Omental fat pad (tissue), 4 donors: ENCODE data around the gene TRIM28. TPM values are rescaled to one million over a fixed set of nuclear protein-coding genes. Genes with fewer than 3 reads are reported as not detected.

ENCODE experiments used
- ATAC-seq: fragments of 150-250 bp; one replicate; pipeline ENCODE4 v1.9.1; 2016; ENCODE audit warnings: mild to moderate bottlenecking, moderate library complexity; ENCODE audit not compliant: low FRiP score
- DNase-seq: peaks from one replicate; pipeline ENCODE4 v3.0.0-alpha.2; 2019; ENCODE audit warnings: low spot score
- total RNA-seq, 4 donors: library from RNA; depleted of rRNA; stranded (reverse); fragments of >200 nt; gene quantifications; one replicate each; pipeline ENCODE4 v1.1.0, GENCODE V29; 2016
- TF ChIP-seq, protein P1 (sequence below), 3 donors: fragments of 450-650 bp; IDR thresholded peaks; one replicate each; pipeline ENCODE4 v1.5.1; 2016 to 2017; ENCODE audit warnings: antibody characterized with exemption in 3 of 3, mild to moderate bottlenecking in 3 of 3, moderate library complexity in 2 of 3

The TRIM28 gene
- total RNA-seq, 4 donors from 2014 or later, result 151 to 238 (median 166) TPM

DNA sequence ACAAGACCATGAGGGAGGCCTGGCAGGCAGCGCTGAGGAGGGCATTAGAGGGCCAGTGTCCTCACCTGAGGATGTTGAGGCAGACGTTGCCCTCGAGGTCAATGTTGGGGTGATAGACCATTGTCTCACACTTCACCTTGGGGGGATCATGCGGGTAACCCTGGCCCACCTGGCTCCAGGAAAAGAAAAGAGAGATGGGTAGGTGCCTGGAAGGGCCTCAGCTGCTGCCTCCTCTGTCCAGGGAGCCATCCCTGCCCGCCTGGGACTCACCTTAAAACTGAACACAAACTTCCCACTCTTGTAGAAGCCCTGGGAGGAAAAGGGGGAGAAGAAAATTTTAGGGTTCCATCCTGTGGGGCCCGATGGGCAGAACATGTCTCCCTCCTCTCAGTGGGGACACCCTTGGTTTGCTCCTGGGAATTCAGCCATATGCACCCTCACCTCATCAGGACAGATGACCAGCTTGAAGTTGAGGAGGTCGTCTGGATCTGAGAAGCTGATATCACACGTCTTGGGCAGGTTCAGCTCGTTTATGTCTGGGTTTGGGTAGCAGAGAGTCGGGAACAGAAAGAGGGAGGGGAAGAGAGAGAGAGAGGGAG lies 12.9 kb downstream of the TRIM28 start:
- TF ChIP-seq, protein P1, sequence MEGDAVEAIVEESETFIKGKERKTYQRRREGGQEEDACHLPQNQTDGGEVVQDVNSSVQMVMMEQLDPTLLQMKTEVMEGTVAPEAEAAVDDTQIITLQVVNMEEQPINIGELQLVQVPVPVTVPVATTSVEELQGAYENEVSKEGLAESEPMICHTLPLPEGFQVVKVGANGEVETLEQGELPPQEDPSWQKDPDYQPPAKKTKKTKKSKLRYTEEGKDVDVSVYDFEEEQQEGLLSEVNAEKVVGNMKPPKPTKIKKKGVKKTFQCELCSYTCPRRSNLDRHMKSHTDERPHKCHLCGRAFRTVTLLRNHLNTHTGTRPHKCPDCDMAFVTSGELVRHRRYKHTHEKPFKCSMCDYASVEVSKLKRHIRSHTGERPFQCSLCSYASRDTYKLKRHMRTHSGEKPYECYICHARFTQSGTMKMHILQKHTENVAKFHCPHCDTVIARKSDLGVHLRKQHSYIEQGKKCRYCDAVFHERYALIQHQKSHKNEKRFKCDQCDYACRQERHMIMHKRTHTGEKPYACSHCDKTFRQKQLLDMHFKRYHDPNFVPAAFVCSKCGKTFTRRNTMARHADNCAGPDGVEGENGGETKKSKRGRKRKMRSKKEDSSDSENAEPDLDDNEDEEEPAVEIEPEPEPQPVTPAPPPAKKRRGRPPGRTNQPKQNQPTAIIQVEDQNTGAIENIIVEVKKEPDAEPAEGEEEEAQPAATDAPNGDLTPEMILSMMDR (IDR thresholded peaks at IDR 0.05), result no peak
- ATAC-seq (no peak), DNase-seq (no peak)

DNA sequence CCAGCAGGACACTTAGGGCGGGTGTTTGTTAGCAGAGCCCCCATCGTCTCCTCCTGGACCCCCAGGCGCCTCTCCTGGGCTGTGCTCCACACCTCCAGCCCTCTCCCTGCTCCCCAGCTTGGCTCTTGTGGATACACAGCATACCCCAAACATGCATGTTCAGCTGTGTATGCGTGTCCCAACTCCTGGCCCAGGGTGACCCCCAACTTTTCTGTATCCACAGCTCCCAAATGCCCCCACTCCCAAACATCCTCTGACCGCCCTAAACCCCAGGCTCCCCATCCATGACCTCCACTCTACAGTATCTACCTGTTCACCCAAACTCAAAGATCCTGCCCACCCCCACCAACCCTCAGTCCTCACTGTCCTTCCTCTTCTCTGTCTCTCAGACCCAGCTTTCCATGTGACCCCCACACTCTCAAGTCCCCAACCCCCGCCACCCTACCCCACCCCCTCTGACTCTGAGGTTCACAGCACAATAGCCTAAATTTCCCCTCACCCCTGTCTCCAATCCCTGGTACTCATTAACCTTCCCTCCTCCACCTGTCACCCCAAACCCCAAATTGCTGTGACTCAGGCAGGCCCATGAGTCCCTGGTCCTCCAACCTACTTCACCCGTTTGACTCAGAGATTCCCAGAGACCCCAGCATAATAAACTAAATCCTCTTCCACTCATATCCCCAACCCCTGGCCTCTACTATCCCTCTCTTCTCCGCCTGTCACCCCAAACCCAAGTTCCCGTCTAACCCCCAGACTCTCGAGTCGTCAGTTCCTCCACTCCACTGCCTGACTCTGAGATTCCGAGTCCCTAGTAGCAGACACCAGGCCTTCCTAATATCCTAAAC lies 13.6 kb downstream of the TRIM28 start:
- ATAC-seq (no peak), DNase-seq (no peak)
- TF ChIP-seq, protein P1 (IDR thresholded peaks at IDR 0.05), result no peak

DNA sequence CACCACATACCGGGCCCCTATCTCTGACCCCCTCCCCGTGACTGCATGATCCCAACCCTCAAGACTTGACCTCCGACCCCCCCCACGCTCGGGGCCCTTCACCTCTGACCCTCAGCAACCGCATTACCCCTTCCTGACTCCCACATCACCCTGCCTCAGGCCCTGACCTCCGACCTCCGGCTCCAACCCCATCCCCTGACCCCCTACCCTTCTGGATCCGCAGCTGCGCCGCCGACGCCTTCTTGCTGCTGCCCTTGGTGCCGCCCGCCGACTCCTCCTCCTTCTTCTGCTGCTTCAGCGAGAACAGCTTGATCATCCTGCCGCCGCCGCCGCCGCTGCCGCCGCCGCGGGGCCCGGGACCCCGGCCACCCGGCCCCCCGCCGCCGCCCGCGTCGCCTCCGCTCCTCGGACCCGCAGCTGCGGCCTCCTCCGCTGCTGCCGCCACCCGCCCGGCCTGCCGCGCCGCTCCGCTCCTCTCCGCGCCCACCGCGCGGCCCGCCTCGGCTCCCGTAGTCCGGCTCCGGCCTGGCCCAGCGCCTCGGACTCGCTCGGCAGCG lies 14.3 kb downstream of the TRIM28 start, which contains the start of gene UBE2M:
TSS of gene UBE2M (minus strand) at position 546 of the 557 bp plus-strand sequence. CDS start at position 316, 230 bp downstream.
- TF ChIP-seq, protein P1 (IDR thresholded peaks at IDR 0.05), result no peak
- no peak for DNase-seq
- no peak for ATAC-seq

DNA sequence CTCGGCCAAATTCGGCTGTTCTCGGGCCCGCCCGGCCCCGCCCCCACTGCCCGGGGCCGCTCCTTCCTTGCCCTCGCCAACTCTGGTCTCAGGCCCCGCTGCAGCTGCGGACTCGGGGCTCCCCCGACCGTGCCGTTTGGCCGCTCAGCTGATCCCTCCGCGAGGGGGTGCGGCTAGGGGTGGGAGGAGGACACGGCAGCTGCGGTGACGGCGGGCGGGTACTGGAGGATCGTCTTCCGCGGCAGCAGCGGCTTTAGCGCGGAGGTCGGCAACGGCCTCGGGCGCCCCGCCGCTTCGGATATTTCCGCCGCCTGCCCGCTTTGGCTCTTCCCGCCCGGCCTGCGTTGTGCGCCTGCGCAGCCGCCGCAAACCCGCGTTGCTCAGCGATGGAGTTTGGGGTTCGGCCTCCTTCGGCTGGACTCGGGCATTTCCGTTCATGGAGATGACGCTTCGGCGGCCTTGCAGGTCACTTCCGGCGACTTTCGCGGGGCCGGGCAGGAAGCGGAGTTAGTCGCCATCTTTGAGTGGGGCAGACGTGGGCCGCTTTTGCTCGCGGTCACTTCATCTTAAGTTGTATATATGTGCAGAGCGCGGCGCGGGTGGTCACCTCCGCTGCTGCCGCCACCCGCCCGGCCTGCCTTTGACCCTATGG lies 14.9 kb downstream of the TRIM28 start:
- ATAC-seq (peak; percentile 68), DNase-seq (peak; percentile 98)
- TF ChIP-seq, protein P1 (IDR thresholded peaks at IDR 0.05), result no peak

DNA sequence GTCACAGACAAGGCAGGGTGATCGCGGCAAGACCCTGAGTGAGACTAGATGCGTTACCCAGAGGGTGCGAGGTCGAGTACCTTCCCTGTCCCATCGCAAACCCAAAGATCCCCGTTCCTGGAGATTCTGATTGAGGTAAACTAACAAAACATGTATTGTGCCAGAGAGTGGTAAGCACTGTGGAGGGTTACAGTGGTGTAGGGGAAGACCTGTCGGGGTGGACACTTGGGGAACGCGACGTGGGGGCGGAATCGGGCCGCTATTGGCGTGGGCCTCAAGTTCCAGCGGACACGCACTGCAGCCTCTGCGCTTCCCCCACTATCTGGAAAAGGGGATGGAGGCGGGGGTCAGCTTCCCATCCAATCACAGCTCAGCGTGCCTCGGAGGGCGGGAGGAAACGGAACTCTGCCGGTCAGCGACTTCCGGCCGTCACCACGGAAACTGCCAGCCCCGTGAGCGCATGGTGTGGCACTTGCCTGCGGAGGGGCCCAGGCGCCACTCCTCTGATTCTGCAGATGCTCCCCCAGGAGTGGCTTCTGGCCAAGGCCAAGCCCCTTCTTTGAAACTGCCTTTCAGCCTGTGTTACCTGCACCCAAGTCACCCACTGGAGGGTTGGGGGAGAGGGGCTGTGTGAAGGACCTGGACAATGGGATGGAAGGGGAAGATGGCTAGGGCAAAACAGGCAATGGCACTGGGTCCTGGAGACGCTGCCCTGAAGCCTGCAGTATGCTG lies 15.6 kb downstream of the TRIM28 start:
- ATAC-seq (peak; percentile 55), DNase-seq (peak; percentile 51)
- TF ChIP-seq, protein P1 (IDR thresholded peaks at IDR 0.05), result no peak
